Panc1 (cell line): ENCODE results near the gene GRIN2C.

Source experiments
- CTCF ChIP-seq: fragments of 450-650 bp; IDR thresholded peaks from 2 replicates; pipeline ENCODE4 v1.5.1; 2017; ENCODE audit warnings: mild to moderate bottlenecking
- REST ChIP-seq, 2 experiments: IDR thresholded peaks; 2 replicates each; pipeline ENCODE4 v1.6.1; 2011 to 2012; ENCODE audit warnings: low read depth in 2 of 2, control low read depth in 1 of 2, low read length in 1 of 2, mild to moderate bottlenecking in 1 of 2, moderate library complexity in 1 of 2; ENCODE audit not compliant: insufficient read depth in 1 of 2
- TCF7L2 ChIP-seq: IDR thresholded peaks from 2 replicates; pipeline ENCODE4 v1.6.1; 2011; ENCODE audit warnings: mild to moderate bottlenecking, low read depth, low read length, inconsistent platforms

- TF ChIP-seq CTCF (no peak), TCF7L2 (no peak), REST (IDR thresholded peaks at IDR 0.05; ENCODE audit: insufficient read depth in 1 of 2, low read depth in 2 of 2, low read length in 1 of 2) (no peak)
Observed at GRCh38 chr17:74892974-74893911, 33.6 kb upstream of the GRIN2C start, which contains the start of gene FADS6.
